ENCODE measurements around the gene MPZL3. TPM values are rescaled to one million over a fixed set of nuclear protein-coding genes. Genes with fewer than 3 reads are reported as not detected.
"Not testable (repeated sequence)": the region's sequence is repeated elsewhere in the genome, so short reads cannot be mapped to it uniquely, and the experiment has no call there.

The MPZL3 gene
- total RNA-seq, 4 donors from 2014 or later: 0.42 to 0.52 (median 0.48) TPM

- no peak overlapping the region for H3K4me3 ChIP-seq
- 80% methylated on average over 12 of the region's 12 CpGs for WGBS
- peaks cover 9 to 12% (median 10%) of the 10 kb centered on the region in 4 donors for H3K4me1 ChIP-seq
- intact Hi-C loops (cut with DNase I): no loop called here
- DNase-seq (ENCODE audit: extremely low spot score): no peak
- peaks cover 0 to 12% (median 0%) of the 10 kb centered on the region in 4 donors for H3K27me3 ChIP-seq
- TF ChIP-seq POLR2AphosphoS5 (IDR thresholded peaks at IDR 0.05) (no peak), POLR2A (IDR thresholded peaks at IDR 0.05; ENCODE audit: low read depth) (no peak), CTCF (IDR thresholded peaks at IDR 0.05) (no peak), EP300 (IDR thresholded peaks at IDR 0.05) (no peak)
- H3K27ac ChIP-seq (replicated peaks in 1 of 4): no peak overlapping the region
- no peaks in the 10 kb centered on the region for H3K36me3 ChIP-seq
- H3K9me3 ChIP-seq: no peaks in the 10 kb centered on the region
Observed at GRCh38 chr11:118184784-118185579, 67.2 kb downstream of the MPZL3 start.

- peaks cover 13 to 16% (median 14%) of the 10 kb centered on the region in 4 donors for H3K4me1 ChIP-seq
- 82% methylated on average over 5 of the region's 5 CpGs for WGBS
- H3K4me3 ChIP-seq; H3K36me3 ChIP-seq; H3K9me3 ChIP-seq; DNase-seq (ENCODE audit: extremely low spot score); H3K27me3 ChIP-seq; H3K27ac ChIP-seq (replicated peaks in 1 of 4); intact Hi-C loops (cut with DNase I): not testable (repeated sequence)
Observed at GRCh38 chr11:118183691-118184090, 68.5 kb downstream of the MPZL3 start.

GRCh38 chr11:118180300-118180703 is 71.9 kb downstream of the MPZL3 start:
- H3K4me3 ChIP-seq: peak overlapping the region; percentile 33 to 48 (median 36)
- no peak for DNase-seq (ENCODE audit: extremely low spot score)
- no peaks in the 10 kb centered on the region for H3K36me3 ChIP-seq
- intact Hi-C loops (cut with DNase I): no loop called here
- H3K27me3 ChIP-seq: no peaks in the 10 kb centered on the region
- H3K4me1 ChIP-seq: peaks cover 19 to 36% (median 29%) of the 10 kb centered on the region in 4 donors
- 9% methylated on average over 10 of the region's 11 CpGs for WGBS
- no peaks in the 10 kb centered on the region for H3K9me3 ChIP-seq
- peak overlapping the region in 3 of 4 donors; percentile 20 to 57 (median 50) for H3K27ac ChIP-seq (replicated peaks in 1 of 4)
- peak in 1 of 2 donors; percentile 34 for TF ChIP-seq POLR2AphosphoS5 (IDR thresholded peaks at IDR 0.05)
- no peak for TF ChIP-seq POLR2A (IDR thresholded peaks at IDR 0.05; ENCODE audit: low read depth)
- peak in 1 of 3 experiments; percentile 11 for TF ChIP-seq CTCF (IDR thresholded peaks at IDR 0.05)
- no peak for TF ChIP-seq EP300 (IDR thresholded peaks at IDR 0.05)

- Histone ChIP-seq H3K27ac (replicated peaks in 1 of 4) (peak overlapping the region in 1 of 4 donors; percentile 20), H3K36me3 (no peaks in the 10 kb centered on the region), H3K27me3 (no peaks in the 10 kb centered on the region), H3K4me1 (peaks cover 23 to 43% (median 39%) of the 10 kb centered on the region in 4 donors), H3K9me3 (no peaks in the 10 kb centered on the region), H3K4me3 (peak overlapping the region; percentile 43 to 53 (median 48))
- WGBS: 88% methylated on average over 4 of the region's 4 CpGs
- no peak for DNase-seq (ENCODE audit: extremely low spot score)
- no peak for TF ChIP-seq POLR2AphosphoS5 (IDR thresholded peaks at IDR 0.05)
- TF ChIP-seq POLR2A (IDR thresholded peaks at IDR 0.05; ENCODE audit: low read depth): no peak
- no peak for TF ChIP-seq CTCF (IDR thresholded peaks at IDR 0.05)
- no peak for TF ChIP-seq EP300 (IDR thresholded peaks at IDR 0.05)
- intact Hi-C loops (cut with DNase I): no loop called here
Observed at GRCh38 chr11:118176778-118177134, 75.4 kb downstream of the MPZL3 start.

Small RNA genes within 50 kb of the gene (small RNA-seq; reads per million reads assigned to genes)
- gene HSPE1P18: 0 reads per million in 3 donors

Other genes with a start within 250 kb of the MPZL3 start
- under 1 TPM in 3 of 4 donors, not detected in 1; 0.17 to 0.33 (median 0.26) TPM for gene TMPRSS4, start 175.3 kb downstream of the MPZL3 start, total RNA-seq
- gene SMIM35, start 165.4 kb downstream of the MPZL3 start, total RNA-seq: not detected
- gene SCN4B, start 99.5 kb downstream of the MPZL3 start, total RNA-seq: 1 to 10 TPM; 3.7 to 8.4 (median 4.4) TPM
- 1 to 10 TPM in 1 of 4 donors, under 1 TPM in 3; 0.42 to 1.2 (median 0.67) TPM for gene SCN2B, start 75.7 kb downstream of the MPZL3 start, total RNA-seq
- 1 to 10 TPM in 3 of 4 donors, under 1 TPM in 1; 0.92 to 8.9 (median 1.2) TPM for gene JAML, start 27.4 kb downstream of the MPZL3 start, total RNA-seq
- 10 to 100 TPM in 3 of 4 donors, 1 to 10 TPM in 1; 6.6 to 31.6 (median 13.9) TPM for gene MPZL2, start 11.9 kb upstream of the MPZL3 start, total RNA-seq
- 1 to 10 TPM in 2 of 4 donors, under 1 TPM in 2; 0.42 to 2.8 (median 0.96) TPM for gene CD3E, start 52.4 kb upstream of the MPZL3 start, total RNA-seq
- under 1 TPM in 1 of 4 donors, not detected in 3; 0.83 TPM for gene CD3D, start 90.3 kb upstream of the MPZL3 start, total RNA-seq
- under 1 TPM in 3 of 4 donors, not detected in 1; 0.13 to 0.33 (median 0.23) TPM for gene CD3G, start 92.0 kb upstream of the MPZL3 start, total RNA-seq
- gene UBE4A, start 107.2 kb upstream of the MPZL3 start, total RNA-seq: 10 to 100 TPM; 32.0 to 40.8 (median 36.6) TPM
- 10 to 100 TPM; 61.0 to 91.1 (median 69.1) TPM for gene ATP5MG, start 149.2 kb upstream of the MPZL3 start, total RNA-seq
- 10 to 100 TPM; 61.0 to 68.7 (median 62.1) TPM for gene KMT2A, start 184.1 kb upstream of the MPZL3 start, total RNA-seq